Vagina (tissue), 2 donors: ENCODE data around the gene CLEC16A. TPM values are rescaled to one million over a fixed set of nuclear protein-coding genes. Genes with fewer than 3 reads are reported as not detected.

Experiments used
- DNase-seq, 2 donors: peaks; one replicate each; pipeline ENCODE4 v3.0.0-alpha.2; 2017; ENCODE audit errors: extremely low spot score in 2 of 2
- H3K27ac ChIP-seq: fragments of 200-600 bp; sonication (generic); one replicate; pipeline ENCODE4 v1.5.1; 2019
- H3K27me3 ChIP-seq: fragments of 200-600 bp; sonication (generic); one replicate; pipeline ENCODE4 v1.5.1; 2019
- H3K36me3 ChIP-seq, 2 donors: fragments of 200-600 bp; sonication (generic); one replicate each; pipeline ENCODE4 v1.5.1; 2017 to 2019
- H3K4me1 ChIP-seq: fragments of 200-600 bp; sonication (generic); one replicate; pipeline ENCODE4 v1.5.1; 2019
- H3K4me3 ChIP-seq, 2 donors: fragments of 200-600 bp; sonication (generic); 1 replicate in 1 of 2; 2 replicates in 1 of 2; pipeline ENCODE4 v1.5.1; 2016 to 2019
- H3K9me3 ChIP-seq: fragments of 200-600 bp; sonication (generic); one replicate; pipeline ENCODE4 v1.5.1; 2019
- CTCF ChIP-seq, 3 experiments: fragments of 450-650 bp in 2 of 3; fragments of 200-600 bp in 1 of 3; sonication (generic) in 1 of 3; IDR thresholded peaks; one replicate each; pipeline ENCODE4 v1.5.1; 2017 to 2019; ENCODE audit warnings: antibody characterized with exemption in 3 of 3, mild to moderate bottlenecking in 2 of 3, moderate library complexity in 2 of 3
- POLR2A ChIP-seq, 2 donors: fragments of 450-650 bp; IDR thresholded peaks; one replicate each; pipeline ENCODE4 v1.6.1; 2017; ENCODE audit warnings: antibody characterized with exemption in 2 of 2, mild to moderate bottlenecking in 2 of 2, moderate library complexity in 2 of 2
- POLR2AphosphoS5 ChIP-seq, 2 donors: sonication (generic); formaldehyde crosslinking; IDR thresholded peaks; one replicate each; pipeline ENCODE4 v1.9.0; 2017; ENCODE audit warnings: antibody characterized with exemption in 2 of 2, mild to moderate bottlenecking in 2 of 2, low read depth in 1 of 2; ENCODE audit not compliant: insufficient read depth in 1 of 2
- intact Hi-C: fragments of 100-400 bp; cut with DNase I; formaldehyde crosslinking; loops from one replicate; pipeline ENCODE4 v1.15.1; 2023
- total RNA-seq: library from RNA; depleted of rRNA; stranded (reverse); fragments of >200 nt; gene quantifications from one replicate; pipeline ENCODE4 v1.2.3, GENCODE V29; 2016

The CLEC16A gene
- total RNA-seq, 1 donor from 2014 or later: 21.6 TPM

GRCh38 chr16:11007714-11008280 lies 63.4 kb downstream of the CLEC16A start:
- H3K36me3 ChIP-seq: no peaks in the 10 kb centered on the region
- peaks cover 22% of the 10 kb centered on the region for H3K4me1 ChIP-seq
- DNase-seq: no peak
- no peak for TF ChIP-seq POLR2AphosphoS5 (IDR thresholded peaks at IDR 0.05; ENCODE audit: insufficient read depth in 1 of 2, low read depth in 1 of 2)
- no peak for TF ChIP-seq POLR2A (IDR thresholded peaks at IDR 0.05)
- TF ChIP-seq CTCF (IDR thresholded peaks at IDR 0.05): no peak
- H3K27me3 ChIP-seq: no peaks in the 10 kb centered on the region
- H3K27ac ChIP-seq: no peak overlapping the region
- intact Hi-C loops: no loop called here
- no peak overlapping the region for H3K4me3 ChIP-seq
- H3K9me3 ChIP-seq: no peaks in the 10 kb centered on the region

GRCh38 chr16:11009027-11009755 lies 64.8 kb downstream of the CLEC16A start:
- no peak for DNase-seq
- intact Hi-C loops: no loop called here
- peak overlapping the region; percentile 9 for H3K27ac ChIP-seq
- no peaks in the 10 kb centered on the region for H3K9me3 ChIP-seq
- H3K36me3 ChIP-seq: no peaks in the 10 kb centered on the region
- no peaks in the 10 kb centered on the region for H3K27me3 ChIP-seq
- peaks cover 22% of the 10 kb centered on the region for H3K4me1 ChIP-seq
- H3K4me3 ChIP-seq: no peak overlapping the region
- TF ChIP-seq CTCF (IDR thresholded peaks at IDR 0.05): no peak
- TF ChIP-seq POLR2AphosphoS5 (IDR thresholded peaks at IDR 0.05; ENCODE audit: insufficient read depth in 1 of 2, low read depth in 1 of 2): peak in 1 of 2 donors; percentile 36

- TF ChIP-seq POLR2AphosphoS5 (IDR thresholded peaks at IDR 0.05; ENCODE audit: insufficient read depth in 1 of 2, low read depth in 1 of 2) (peak; percentile 39 to 94), POLR2A (IDR thresholded peaks at IDR 0.05) (no peak), CTCF (IDR thresholded peaks at IDR 0.05) (no peak)
- intact Hi-C loops: no loop called here
- no peaks in the 10 kb centered on the region for H3K36me3 ChIP-seq
- peak overlapping the region; percentile 62 for H3K27ac ChIP-seq
- H3K9me3 ChIP-seq: no peaks in the 10 kb centered on the region
- H3K27me3 ChIP-seq: no peaks in the 10 kb centered on the region
- DNase-seq: peak in 1 of 2 donors; percentile 95
- peaks cover 11% of the 10 kb centered on the region for H3K4me1 ChIP-seq
- no peak overlapping the region for H3K4me3 ChIP-seq
Measured at GRCh38 chr16:11010575-11011221, 66.3 kb downstream of the CLEC16A start.

- Histone ChIP-seq H3K36me3 (no peaks in the 10 kb centered on the region), H3K4me1 (peaks cover 14% of the 10 kb centered on the region), H3K27me3 (no peaks in the 10 kb centered on the region), H3K4me3 (no peak overlapping the region), H3K27ac (peak overlapping the region; percentile 62), H3K9me3 (no peaks in the 10 kb centered on the region)
- no peak for DNase-seq
- TF ChIP-seq CTCF (IDR thresholded peaks at IDR 0.05): no peak
- TF ChIP-seq POLR2A (IDR thresholded peaks at IDR 0.05): no peak
- TF ChIP-seq POLR2AphosphoS5 (IDR thresholded peaks at IDR 0.05; ENCODE audit: insufficient read depth in 1 of 2, low read depth in 1 of 2): no peak
- intact Hi-C loops: no loop called here
Measured at GRCh38 chr16:11011326-11011725, 67.0 kb downstream of the CLEC16A start.

GRCh38 chr16:11012841-11013240 lies 68.5 kb downstream of the CLEC16A start:
- no peak for DNase-seq
- H3K4me3 ChIP-seq: no peak overlapping the region
- TF ChIP-seq POLR2A (IDR thresholded peaks at IDR 0.05): no peak
- TF ChIP-seq CTCF (IDR thresholded peaks at IDR 0.05): no peak
- TF ChIP-seq POLR2AphosphoS5 (IDR thresholded peaks at IDR 0.05; ENCODE audit: insufficient read depth in 1 of 2, low read depth in 1 of 2): no peak
- no peaks in the 10 kb centered on the region for H3K27me3 ChIP-seq
- H3K27ac ChIP-seq: no peak overlapping the region
- no peaks in the 10 kb centered on the region for H3K36me3 ChIP-seq
- H3K4me1 ChIP-seq: peaks cover 22% of the 10 kb centered on the region
- no peaks in the 10 kb centered on the region for H3K9me3 ChIP-seq
- intact Hi-C loops: no loop called here
